Measurements from ENCODE around the gene GCGR. TPM values are rescaled to one million over a fixed set of nuclear protein-coding genes. Genes with fewer than 3 reads are reported as not detected.

Gene GCGR
- total RNA-seq, 1 donor, result not detected

- no peak overlapping the region for H3K4me3 ChIP-seq (ENCODE audit: low read depth, low read length)
- no peak for DNase-seq (ENCODE audit: low read depth)
- TF ChIP-seq, protein P1, sequence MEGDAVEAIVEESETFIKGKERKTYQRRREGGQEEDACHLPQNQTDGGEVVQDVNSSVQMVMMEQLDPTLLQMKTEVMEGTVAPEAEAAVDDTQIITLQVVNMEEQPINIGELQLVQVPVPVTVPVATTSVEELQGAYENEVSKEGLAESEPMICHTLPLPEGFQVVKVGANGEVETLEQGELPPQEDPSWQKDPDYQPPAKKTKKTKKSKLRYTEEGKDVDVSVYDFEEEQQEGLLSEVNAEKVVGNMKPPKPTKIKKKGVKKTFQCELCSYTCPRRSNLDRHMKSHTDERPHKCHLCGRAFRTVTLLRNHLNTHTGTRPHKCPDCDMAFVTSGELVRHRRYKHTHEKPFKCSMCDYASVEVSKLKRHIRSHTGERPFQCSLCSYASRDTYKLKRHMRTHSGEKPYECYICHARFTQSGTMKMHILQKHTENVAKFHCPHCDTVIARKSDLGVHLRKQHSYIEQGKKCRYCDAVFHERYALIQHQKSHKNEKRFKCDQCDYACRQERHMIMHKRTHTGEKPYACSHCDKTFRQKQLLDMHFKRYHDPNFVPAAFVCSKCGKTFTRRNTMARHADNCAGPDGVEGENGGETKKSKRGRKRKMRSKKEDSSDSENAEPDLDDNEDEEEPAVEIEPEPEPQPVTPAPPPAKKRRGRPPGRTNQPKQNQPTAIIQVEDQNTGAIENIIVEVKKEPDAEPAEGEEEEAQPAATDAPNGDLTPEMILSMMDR (IDR thresholded peaks at IDR 0.05; ENCODE audit: insufficient read depth, low read length), result no peak
These were observed 9.4 kb downstream of the GCGR start for GRCh38 chr17:81813371-81813684.

- TF ChIP-seq, protein P1 (IDR thresholded peaks at IDR 0.05; ENCODE audit: insufficient read depth, low read length), result no peak
- no peak overlapping the region for H3K4me3 ChIP-seq (ENCODE audit: low read depth, low read length)
- DNase-seq (ENCODE audit: low read depth), result no peak
These were observed 10.1 kb downstream of the GCGR start for GRCh38 chr17:81813861-81814683.

- no peak for DNase-seq (ENCODE audit: low read depth)
- TF ChIP-seq, protein P1 (IDR thresholded peaks at IDR 0.05; ENCODE audit: insufficient read depth, low read length), result no peak
- no peak overlapping the region for H3K4me3 ChIP-seq (ENCODE audit: low read depth, low read length)
These were observed 11.0 kb downstream of the GCGR start for GRCh38 chr17:81814748-81815645.

- H3K4me3 ChIP-seq (ENCODE audit: low read depth, low read length), result no peak overlapping the region
- DNase-seq (ENCODE audit: low read depth), result no peak
- TF ChIP-seq, protein P1 (IDR thresholded peaks at IDR 0.05; ENCODE audit: insufficient read depth, low read length), result no peak
These were observed 11.7 kb downstream of the GCGR start for GRCh38 chr17:81815646-81815986.

DNA sequence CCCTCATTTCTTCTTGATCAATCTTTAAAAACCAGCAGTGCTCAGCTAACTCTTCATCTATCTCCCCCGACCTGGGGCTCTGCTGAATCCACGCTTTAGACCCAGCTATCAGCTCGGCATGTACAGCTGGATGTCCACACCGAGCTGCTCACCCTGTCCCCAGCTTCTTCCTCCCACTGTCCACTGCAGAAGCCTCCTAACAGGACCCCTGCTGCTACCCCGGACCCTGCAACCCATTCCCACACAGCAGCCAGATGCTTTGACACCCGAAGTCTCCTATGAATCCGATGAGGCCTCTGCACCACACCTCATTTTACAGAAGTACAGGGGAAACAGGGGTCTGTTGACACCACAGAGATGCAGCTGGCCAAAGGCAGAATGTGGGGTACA, 13.8 kb downstream of the GCGR start:
- H3K4me3 ChIP-seq (ENCODE audit: low read depth, low read length), result no peak overlapping the region
- DNase-seq (ENCODE audit: low read depth), result no peak
- TF ChIP-seq, protein P1 (IDR thresholded peaks at IDR 0.05; ENCODE audit: insufficient read depth, low read length), result no peak

DNA sequence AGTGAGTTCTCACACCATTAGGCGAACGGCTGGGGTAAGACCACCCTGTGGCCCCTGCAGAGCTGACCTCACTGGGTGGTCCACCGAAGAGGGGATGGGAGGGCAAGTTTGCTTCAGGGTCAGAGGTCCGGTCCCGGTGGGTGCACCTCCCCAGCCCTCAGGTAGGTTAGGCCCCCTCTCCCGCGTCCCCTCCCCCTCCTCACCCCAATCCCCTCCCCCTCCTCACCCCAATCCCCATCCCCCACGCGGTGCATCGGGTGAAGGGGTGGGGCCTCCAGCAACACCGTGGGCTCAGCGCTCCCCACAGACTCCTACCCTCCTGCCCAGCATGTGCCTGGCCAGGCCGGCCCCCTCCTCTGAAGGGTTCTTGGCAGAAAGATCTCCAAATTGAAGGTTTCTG, 15.8 kb downstream of the GCGR start:
- no peak overlapping the region for H3K4me3 ChIP-seq (ENCODE audit: low read depth, low read length)
- TF ChIP-seq, protein P1 (IDR thresholded peaks at IDR 0.05; ENCODE audit: insufficient read depth, low read length), result no peak
- no peak for DNase-seq (ENCODE audit: low read depth)

Data from fibroblast of the aortic adventitia (primary cell).